AG04449 (cell line): ENCODE measurements around the gene LBHD2.
"Not testable (repeated sequence)": the region's sequence is repeated elsewhere in the genome, so short reads cannot be mapped to it uniquely, and the experiment has no call there.

Experiments used
- CTCF ChIA-PET: fragments of 350-600 bp; formaldehyde crosslinking; extraction: SDS; loops from one replicate; lab custom pipeline; 2021; ENCODE audit warnings: antibody characterized with exemption; lab: Yijun Ruan, JAX
- POLR2A ChIA-PET: fragments of 400-600, 350-600 bp; formaldehyde crosslinking; extraction: SDS; loops from one replicate; lab custom pipeline; 2020; ENCODE audit warnings: antibody characterized with exemption, inconsistent platforms; lab: Yijun Ruan, JAX
- DNase-seq: peaks from one replicate; pipeline ENCODE4 v3.0.0-alpha.2; 2010; ENCODE audit warnings: low read depth, low spot score
- H3K4me3 ChIP-seq: 2 replicates; pipeline ENCODE4 v1.5.1; 2011; ENCODE audit warnings: low read depth, mild to moderate bottlenecking, control low read depth, low read length
- TF ChIP-seq, protein P1 (sequence below): IDR thresholded peaks from one replicate; pipeline ENCODE4 v1.5.1; 2011; ENCODE audit warnings: mild to moderate bottlenecking, moderate library complexity, low read length, control low read depth, inconsistent platforms; ENCODE audit not compliant: insufficient read depth; ENCODE audit errors: missing control alignments

Gene LBHD2

DNA sequence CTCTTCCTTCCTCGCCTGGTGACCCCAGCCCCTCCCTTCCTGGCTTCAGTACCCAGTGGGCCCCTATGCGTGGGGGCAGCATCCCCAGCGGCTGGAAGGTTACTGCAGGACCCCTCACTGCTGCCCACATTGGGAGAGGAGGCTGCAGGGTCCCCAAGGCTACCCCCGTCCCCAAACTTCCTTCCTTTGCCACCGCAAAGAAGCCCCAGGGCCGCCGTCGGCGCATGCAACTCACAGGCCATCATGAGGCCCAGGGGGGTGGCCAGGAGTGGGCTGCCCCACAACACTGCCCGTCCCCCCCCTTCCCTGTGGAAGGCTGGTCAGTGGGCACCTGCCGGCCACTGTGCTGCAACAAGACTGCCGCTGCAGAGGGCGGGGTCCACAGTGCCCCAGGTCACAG, 29.8 kb downstream of the LBHD2 start:
- POLR2A ChIA-PET = no interaction called here
- CTCF ChIA-PET = interaction anchor here (1.5 kb wide), 1 partner anchor 9 kb away, joined by 6 read pairs; no protein-coding TSS in a partner anchor
- TF ChIP-seq, protein P1, sequence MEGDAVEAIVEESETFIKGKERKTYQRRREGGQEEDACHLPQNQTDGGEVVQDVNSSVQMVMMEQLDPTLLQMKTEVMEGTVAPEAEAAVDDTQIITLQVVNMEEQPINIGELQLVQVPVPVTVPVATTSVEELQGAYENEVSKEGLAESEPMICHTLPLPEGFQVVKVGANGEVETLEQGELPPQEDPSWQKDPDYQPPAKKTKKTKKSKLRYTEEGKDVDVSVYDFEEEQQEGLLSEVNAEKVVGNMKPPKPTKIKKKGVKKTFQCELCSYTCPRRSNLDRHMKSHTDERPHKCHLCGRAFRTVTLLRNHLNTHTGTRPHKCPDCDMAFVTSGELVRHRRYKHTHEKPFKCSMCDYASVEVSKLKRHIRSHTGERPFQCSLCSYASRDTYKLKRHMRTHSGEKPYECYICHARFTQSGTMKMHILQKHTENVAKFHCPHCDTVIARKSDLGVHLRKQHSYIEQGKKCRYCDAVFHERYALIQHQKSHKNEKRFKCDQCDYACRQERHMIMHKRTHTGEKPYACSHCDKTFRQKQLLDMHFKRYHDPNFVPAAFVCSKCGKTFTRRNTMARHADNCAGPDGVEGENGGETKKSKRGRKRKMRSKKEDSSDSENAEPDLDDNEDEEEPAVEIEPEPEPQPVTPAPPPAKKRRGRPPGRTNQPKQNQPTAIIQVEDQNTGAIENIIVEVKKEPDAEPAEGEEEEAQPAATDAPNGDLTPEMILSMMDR = no peak

DNA sequence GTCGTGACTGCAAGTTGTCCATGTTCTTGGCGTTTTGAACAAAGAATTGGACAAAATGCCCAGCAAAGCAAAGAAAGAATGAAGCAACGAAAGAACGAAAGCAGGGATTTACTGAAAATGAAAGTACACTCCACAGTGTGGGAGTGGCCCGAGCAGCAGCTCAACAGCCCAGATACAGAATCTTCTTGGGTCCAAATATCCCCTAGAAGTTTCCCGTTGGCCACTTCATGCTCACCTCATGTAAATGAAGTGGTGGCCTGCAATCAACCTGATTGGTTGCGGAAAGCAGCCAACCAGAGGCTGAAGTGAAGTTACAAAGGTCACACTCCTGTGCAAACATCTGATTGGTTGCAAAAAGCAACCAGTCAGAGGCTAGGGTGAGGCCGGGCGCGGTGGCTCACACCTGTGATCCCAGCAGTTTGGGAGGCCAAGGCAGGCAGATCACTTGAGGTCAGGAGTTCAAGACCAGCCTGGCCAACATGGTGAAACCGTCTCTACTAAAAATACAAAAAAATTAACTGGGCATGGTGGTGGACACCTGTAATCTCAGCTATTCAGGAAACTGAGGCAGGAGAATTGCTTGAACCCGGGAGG, 31.2 kb downstream of the LBHD2 start:
- POLR2A ChIA-PET, DNase-seq, H3K4me3 ChIP-seq: not testable (repeated sequence)
- CTCF ChIA-PET = interaction anchor here (0.9 to 6.3 kb wide), 4 partner anchors 10 to 70 kb away, joined by 3 to 79 read pairs (median 3); no protein-coding TSS in a partner anchor

More for the DNA sequence above, 29.8 kb downstream of the LBHD2 start:
- no peak for DNase-seq
- no peak overlapping the region for H3K4me3 ChIP-seq

GRCh38 chr14:103115845-103116572, 32.0 kb downstream of the LBHD2 start:
- ChIA-PET POLR2A (no interaction called here), CTCF (interaction anchor here (0.9 to 6.3 kb wide), 4 partner anchors 10 to 69 kb away, joined by 3 to 79 read pairs (median 3); no protein-coding TSS in a partner anchor)
- H3K4me3 ChIP-seq = no peak overlapping the region
- TF ChIP-seq, protein P1 = no peak
- no peak for DNase-seq

GRCh38 chr14:103116636-103117035, 32.6 kb downstream of the LBHD2 start:
- DNase-seq = no peak
- POLR2A ChIA-PET = no interaction called here
- H3K4me3 ChIP-seq = no peak overlapping the region
- TF ChIP-seq, protein P1 = no peak
- CTCF ChIA-PET = interaction anchor here (6.3 kb wide), 1 partner anchor 11 kb away, joined by 79 read pairs; no protein-coding TSS in a partner anchor

- CTCF ChIA-PET = interaction anchor here (1.0 to 6.3 kb wide), 2 partner anchors 12 to 23 kb away, joined by 3 to 79 read pairs; no protein-coding TSS in a partner anchor
- H3K4me3 ChIP-seq, DNase-seq, POLR2A ChIA-PET: not testable (repeated sequence)
These were observed 33.5 kb downstream of the LBHD2 start for GRCh38 chr14:103117499-103117898.

DNA sequence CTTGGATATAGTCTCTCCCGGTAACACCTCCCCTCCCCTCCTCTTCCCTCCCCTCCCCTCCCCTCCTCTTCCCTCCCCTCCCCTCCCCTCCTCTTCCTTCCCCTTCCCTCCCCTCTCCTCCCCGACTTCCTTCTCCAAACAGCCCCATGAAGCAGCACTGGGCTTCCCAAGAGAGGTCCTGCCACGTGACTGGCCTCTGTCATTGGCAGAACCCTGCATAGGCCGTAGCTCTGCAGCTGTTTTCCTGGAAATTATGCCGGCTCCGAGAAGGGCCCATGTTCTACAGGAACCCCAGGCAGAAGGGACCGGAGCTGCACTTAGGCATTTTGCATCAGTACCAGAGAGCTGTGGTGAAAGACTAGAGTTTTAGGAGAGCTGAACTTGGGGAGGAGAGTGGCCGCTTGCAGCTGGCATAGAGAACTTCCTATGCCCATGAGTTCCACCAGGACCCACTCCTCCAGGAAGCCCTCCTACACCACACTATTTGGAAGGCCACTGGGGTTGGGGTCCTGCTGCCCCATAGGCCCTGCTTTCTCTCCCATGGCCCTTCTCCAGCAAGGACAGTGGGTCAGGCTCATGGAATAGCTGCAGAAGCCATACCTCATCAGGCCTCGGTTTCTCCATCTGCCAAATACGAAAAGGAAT, 34.1 kb downstream of the LBHD2 start:
- CTCF ChIA-PET = interaction anchor here (0.9 to 6.3 kb wide), 4 partner anchors 9 to 67 kb away, joined by 3 to 79 read pairs (median 4); no protein-coding TSS in a partner anchor
- H3K4me3 ChIP-seq = no peak overlapping the region
- POLR2A ChIA-PET = no interaction called here
- TF ChIP-seq, protein P1 = no peak
- no peak for DNase-seq
